HG02610 (cell line): ENCODE data around the gene IKZF1.

Source experiments
- ATAC-seq: cut with Tn5 transposase; IDR thresholded peaks from one replicate; pipeline ENCODE4 v1.9.1; 2021; ENCODE audit warnings: mild to moderate bottlenecking, moderate library complexity; ENCODE audit not compliant: unreplicated experiment

The IKZF1 gene

GRCh38 chr7:50304129-50304910, at the start of gene IKZF1:
Gene IKZF1, plus strand, starts transcription at chr7:50304716. Its CDS starts 14,346 bp downstream, at chr7:50319062.
- peak; percentile 31 for ATAC-seq

- ATAC-seq: no peak
Observed at GRCh38 chr7:50261593-50261992, 42.9 kb upstream of the IKZF1 start.

- peak; percentile 11 for ATAC-seq
Observed at GRCh38 chr7:50262446-50262845, 42.1 kb upstream of the IKZF1 start.

- ATAC-seq: peak; percentile 64
Observed at GRCh38 chr7:50262916-50263690, 41.4 kb upstream of the IKZF1 start.

- peak; percentile 22 for ATAC-seq
Observed at GRCh38 chr7:50264908-50265307, 39.6 kb upstream of the IKZF1 start.

- ATAC-seq: no peak
Observed at GRCh38 chr7:50265968-50266634, 38.4 kb upstream of the IKZF1 start.

GRCh38 chr7:50266635-50267386, 37.7 kb upstream of the IKZF1 start:
- ATAC-seq: peak; percentile 61

- ATAC-seq: no peak
Observed at GRCh38 chr7:50267525-50268041, 36.9 kb upstream of the IKZF1 start.

- ATAC-seq: no peak
Observed at GRCh38 chr7:50268223-50268622, 36.3 kb upstream of the IKZF1 start.

- ATAC-seq: no peak
Observed at GRCh38 chr7:50268990-50269389, 35.5 kb upstream of the IKZF1 start.

GRCh38 chr7:50270531-50271018, 33.9 kb upstream of the IKZF1 start:
- peak; percentile 38 for ATAC-seq

- no peak for ATAC-seq
Observed at GRCh38 chr7:50272808-50273207, 31.7 kb upstream of the IKZF1 start.

GRCh38 chr7:50273301-50273700, 31.2 kb upstream of the IKZF1 start:
- ATAC-seq: no peak

- no peak for ATAC-seq
Observed at GRCh38 chr7:50273870-50274269, 30.6 kb upstream of the IKZF1 start.

- ATAC-seq: no peak
Observed at GRCh38 chr7:50274361-50274760, 30.2 kb upstream of the IKZF1 start.

- ATAC-seq: no peak
Observed at GRCh38 chr7:50275430-50275829, 29.1 kb upstream of the IKZF1 start.

- ATAC-seq: no peak
Observed at GRCh38 chr7:50276483-50276882, 28.0 kb upstream of the IKZF1 start.

GRCh38 chr7:50278120-50278519, 26.4 kb upstream of the IKZF1 start:
- ATAC-seq: no peak

GRCh38 chr7:50281680-50282445, 22.7 kb upstream of the IKZF1 start:
- peak; percentile 96 for ATAC-seq
